Measurements from ENCODE around the gene HEBP1. TPM values are rescaled to one million over a fixed set of nuclear protein-coding genes. Genes with fewer than 3 reads are reported as not detected.
A peak's percentile ranks its signal among the peaks of the same experiment; 100 is the strongest.

HEBP1 gene
- total RNA-seq, 1 donor from 2014 or later = 72.7 TPM

DNA sequence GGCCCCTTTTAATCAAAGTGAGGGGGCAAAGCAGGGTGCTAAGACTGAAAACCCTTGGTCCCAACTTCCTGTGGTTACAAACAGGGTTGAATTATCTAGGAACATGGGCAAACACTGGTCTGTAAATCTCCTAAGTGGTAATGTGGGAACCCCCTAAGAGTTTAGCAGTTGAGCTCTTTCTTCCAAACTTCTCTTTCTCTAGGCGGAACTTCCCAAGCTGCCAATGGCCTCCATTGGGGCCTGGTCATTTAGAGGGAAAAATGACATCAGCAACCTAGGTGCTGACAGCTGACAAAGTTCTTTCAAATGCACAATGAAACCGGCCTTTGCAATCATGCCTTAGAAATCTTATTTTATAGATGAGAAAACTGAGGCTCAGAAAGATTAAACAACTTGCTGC is 17.7 kb downstream of the HEBP1 start:
- H3K4me1 ChIP-seq = peaks cover 7% of the 10 kb centered on the region
- H3K27me3 ChIP-seq (ENCODE audit: low read depth) = no peaks in the 10 kb centered on the region
- intact Hi-C loops (cut with DNase I) = no loop called here
- H3K36me3 ChIP-seq = peaks cover 82% of the 10 kb centered on the region
- H3K4me3 ChIP-seq = no peak overlapping the region
- TF ChIP-seq CTCF (IDR thresholded peaks at IDR 0.05) = no peak
- H3K9me3 ChIP-seq = no peaks in the 10 kb centered on the region
- ATAC-seq (no peak), DNase-seq (no peak)
- H3K27ac ChIP-seq = no peak overlapping the region

GRCh38 chr12:12979731-12980259 is 20.3 kb downstream of the HEBP1 start:
- ATAC-seq (peak in 1 of 2 donors; percentile 46), DNase-seq (no peak)
- Histone ChIP-seq H3K4me1 (peaks cover 7% of the 10 kb centered on the region), H3K4me3 (no peak overlapping the region), H3K9me3 (no peaks in the 10 kb centered on the region), H3K27me3 (ENCODE audit: low read depth) (no peaks in the 10 kb centered on the region), H3K36me3 (peaks cover 76% of the 10 kb centered on the region), H3K27ac (peak overlapping the region; percentile 53)
- no peak for TF ChIP-seq CTCF (IDR thresholded peaks at IDR 0.05)
- intact Hi-C loops (cut with DNase I) = no loop called here

DNA sequence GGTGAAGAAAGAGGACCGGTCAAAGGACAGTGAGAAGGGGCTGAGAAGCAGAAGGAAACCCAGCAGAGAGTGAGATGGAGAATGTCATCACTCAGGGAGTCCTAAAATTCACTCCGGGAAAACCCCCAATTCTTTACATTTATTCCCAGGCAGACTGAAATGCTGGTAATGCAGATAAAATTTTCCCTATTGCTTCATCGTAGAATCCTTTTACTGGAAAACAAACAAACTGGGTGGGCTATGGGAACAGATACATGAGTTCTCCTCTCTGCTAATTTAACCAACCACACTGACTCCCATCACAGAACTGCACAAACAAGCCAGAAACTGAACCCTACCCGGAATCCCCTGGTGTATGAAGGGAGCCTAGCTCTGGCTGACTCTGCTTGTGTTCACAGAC is 20.9 kb downstream of the HEBP1 start:
- Histone ChIP-seq H3K4me3 (no peak overlapping the region), H3K4me1 (peaks cover 7% of the 10 kb centered on the region), H3K9me3 (no peaks in the 10 kb centered on the region), H3K27ac (peak overlapping the region; percentile 53), H3K27me3 (ENCODE audit: low read depth) (no peaks in the 10 kb centered on the region), H3K36me3 (peaks cover 76% of the 10 kb centered on the region)
- ATAC-seq = no peak
- DNase-seq = no peak
- intact Hi-C loops (cut with DNase I) = no loop called here
- no peak for TF ChIP-seq CTCF (IDR thresholded peaks at IDR 0.05)

- no peak for ATAC-seq
- no peak for TF ChIP-seq CTCF (IDR thresholded peaks at IDR 0.05)
- no peak overlapping the region for H3K27ac ChIP-seq
These were observed 22.8 kb downstream of the HEBP1 start for GRCh38 chr12:12977231-12977630.

DNA sequence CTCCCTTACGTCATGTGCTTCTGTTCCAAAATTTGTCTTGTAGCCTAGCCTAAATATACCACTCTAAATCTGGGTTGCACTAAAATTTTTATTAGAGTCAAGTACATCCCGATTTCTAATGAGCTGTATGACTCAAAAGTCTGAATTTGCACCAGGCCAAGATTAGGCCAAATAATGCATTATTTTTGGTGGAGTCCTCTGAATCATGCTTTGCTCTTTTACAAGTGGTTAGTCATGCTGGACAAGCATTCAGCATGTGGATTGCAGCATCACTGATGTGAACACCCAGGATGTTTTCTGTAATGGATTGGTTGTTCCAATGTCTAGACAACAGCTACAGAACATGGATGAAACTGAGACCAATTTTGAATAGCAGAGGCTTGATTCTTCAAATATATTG is 23.7 kb downstream of the HEBP1 start:
- peaks cover 7% of the 10 kb centered on the region for H3K4me1 ChIP-seq
- no peak for TF ChIP-seq CTCF (IDR thresholded peaks at IDR 0.05)
- H3K9me3 ChIP-seq = peaks cover 6% of the 10 kb centered on the region
- H3K27ac ChIP-seq = peak overlapping the region; percentile 9
- no peak for DNase-seq
- intact Hi-C loops (cut with DNase I) = no loop called here
- no peak overlapping the region for H3K4me3 ChIP-seq
- H3K27me3 ChIP-seq (ENCODE audit: low read depth) = no peaks in the 10 kb centered on the region
- ATAC-seq = peak in 1 of 2 donors; percentile 39
- peaks cover 81% of the 10 kb centered on the region for H3K36me3 ChIP-seq

More at GRCh38 chr12:12977231-12977630, 22.8 kb downstream of the HEBP1 start:
- Histone ChIP-seq H3K4me1 (peaks cover 7% of the 10 kb centered on the region), H3K36me3 (peaks cover 81% of the 10 kb centered on the region), H3K4me3 (no peak overlapping the region), H3K9me3 (peaks cover 6% of the 10 kb centered on the region), H3K27me3 (ENCODE audit: low read depth) (no peaks in the 10 kb centered on the region)
- intact Hi-C loops (cut with DNase I) = no loop called here
- no peak for DNase-seq

Measured in lower lobe of right lung (tissue), 2 donors.